GM10248 (cell line): ENCODE results near the gene ADGRF1.

Experiments
- CTCF ChIA-PET: fragments of 300-600 bp; sonication (Branson Sonifier 250); formaldehyde crosslinking; extraction: SDS; loops from one replicate; lab custom pipeline; 2021; ENCODE audit warnings: antibody characterized with exemption; lab: Yijun Ruan, JAX
- POLR2A ChIA-PET: fragments of 350-650 bp; sonication (Branson Sonifier 250); formaldehyde crosslinking; extraction: SDS; loops from one replicate; lab custom pipeline; 2020; ENCODE audit warnings: antibody characterized with exemption; lab: Yijun Ruan, JAX
- DNase-seq: peaks from one replicate; pipeline ENCODE4 v3.0.0; 2012; ENCODE audit errors: extremely low spot score
- CTCF ChIP-seq: IDR thresholded peaks from 2 replicates; pipeline ENCODE4 v1.5.1; 2012; ENCODE audit warnings: mild to moderate bottlenecking, low read depth; ENCODE audit errors: extremely low read depth, missing control alignments, control extremely low read depth

The ADGRF1 gene

GRCh38 chr6:47016909-47017308, 25.2 kb downstream of the ADGRF1 start:
- CTCF ChIA-PET = interaction anchor here (1.0 kb wide), 1 partner anchor 15 kb away, joined by 3 read pairs; no protein-coding TSS in a partner anchor
- POLR2A ChIA-PET = no interaction called here
- TF ChIP-seq CTCF = no peak

GRCh38 chr6:47016261-47016660, 25.9 kb downstream of the ADGRF1 start:
- CTCF ChIA-PET = no interaction called here
- TF ChIP-seq CTCF = no peak
- no peak for DNase-seq
- POLR2A ChIA-PET = no interaction called here

More at GRCh38 chr6:47016909-47017308, 25.2 kb downstream of the ADGRF1 start:
- DNase-seq = no peak

GRCh38 chr6:47014401-47014800, 27.7 kb downstream of the ADGRF1 start:
- ChIA-PET POLR2A (no interaction called here), CTCF (no interaction called here)
- TF ChIP-seq CTCF = no peak
- DNase-seq = no peak

- POLR2A ChIA-PET = no interaction called here
Observed at GRCh38 chr6:47009583-47009982, 32.5 kb downstream of the ADGRF1 start.

GRCh38 chr6:47008397-47008763, 33.8 kb downstream of the ADGRF1 start:
- no peak for DNase-seq
- TF ChIP-seq CTCF = no peak
- POLR2A ChIA-PET = no interaction called here
- CTCF ChIA-PET = no interaction called here

More at GRCh38 chr6:47009583-47009982, 32.5 kb downstream of the ADGRF1 start:
- CTCF ChIA-PET = no interaction called here
- DNase-seq = no peak
- no peak for TF ChIP-seq CTCF

GRCh38 chr6:47007657-47008396, 34.3 kb downstream of the ADGRF1 start:
- POLR2A ChIA-PET = no interaction called here
- TF ChIP-seq CTCF = no peak
- CTCF ChIA-PET = no interaction called here
- DNase-seq = no peak
